ENCODE data around the gene CLEC16A.
"Not testable (repeated sequence)": the region's sequence is repeated elsewhere in the genome, so short reads cannot be mapped to it uniquely, and the experiment has no call there.

Gene CLEC16A

DNA sequence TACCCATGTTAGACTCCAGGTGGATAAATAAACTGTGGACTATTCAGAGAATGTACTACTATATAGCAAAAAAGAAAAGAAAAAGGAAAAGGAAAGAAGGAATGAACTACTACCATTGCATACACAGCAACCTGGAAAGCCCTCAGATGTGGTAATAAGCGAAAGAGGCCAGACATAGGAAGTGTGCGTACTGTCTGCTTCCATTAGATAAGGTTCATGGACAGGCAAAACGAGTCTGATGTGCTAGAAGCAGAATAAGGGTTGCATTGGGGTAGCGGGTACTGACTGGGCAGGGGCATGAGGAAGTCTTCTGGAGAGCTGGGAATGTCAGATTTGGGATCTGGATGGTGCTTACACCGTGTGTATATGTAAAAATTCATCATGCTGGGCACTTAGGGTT, 21.8 kb downstream of the CLEC16A start:
- no peak for DNase-seq (ENCODE audit: low read depth)

- DNase-seq (ENCODE audit: low read depth) = not testable (repeated sequence)
These were observed 22.2 kb downstream of the CLEC16A start for GRCh38 chr16:10966559-10966958.

GRCh38 chr16:10967986-10968385, 23.6 kb downstream of the CLEC16A start:
- DNase-seq (ENCODE audit: low read depth) = no peak

DNA sequence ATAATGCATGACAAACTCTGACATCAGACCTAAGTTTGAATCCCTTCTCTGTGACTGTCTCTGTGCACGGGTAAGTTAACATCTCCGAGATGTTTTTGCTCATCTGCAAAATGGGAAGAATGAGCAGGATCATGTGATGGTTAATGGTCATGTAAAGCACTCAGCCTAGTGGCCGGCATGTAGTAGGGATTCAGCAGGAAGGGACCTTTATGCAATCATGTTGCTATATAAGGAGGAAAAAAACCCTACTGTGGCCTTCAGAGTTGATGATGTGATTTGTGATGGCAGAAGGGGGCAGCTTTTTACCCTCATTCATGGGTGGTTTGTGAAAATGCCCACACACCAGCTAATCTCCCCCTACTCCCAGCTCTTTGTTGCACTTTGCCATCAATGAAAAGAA, 24.1 kb downstream of the CLEC16A start:
- no peak for DNase-seq (ENCODE audit: low read depth)

DNA sequence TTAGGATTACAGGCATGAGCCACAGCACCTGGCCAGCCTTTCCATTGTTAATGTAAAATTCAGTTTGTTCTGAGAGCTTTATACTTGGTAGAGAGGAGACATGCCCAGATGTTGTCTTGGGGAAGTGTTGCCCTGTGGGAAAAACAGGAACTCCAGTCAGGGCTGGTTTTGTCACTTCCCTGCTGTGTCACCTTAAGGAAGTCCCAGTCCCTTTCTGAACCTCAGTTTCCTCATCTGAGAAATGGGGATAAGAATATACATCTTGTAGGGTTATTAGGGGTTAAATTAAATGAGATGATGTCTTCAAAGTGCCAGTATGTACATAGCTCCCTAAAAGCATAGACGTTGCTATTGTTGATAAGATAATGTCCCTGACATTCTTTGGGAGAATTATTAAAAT, 25.3 kb downstream of the CLEC16A start:
- DNase-seq (ENCODE audit: low read depth) = no peak

DNA sequence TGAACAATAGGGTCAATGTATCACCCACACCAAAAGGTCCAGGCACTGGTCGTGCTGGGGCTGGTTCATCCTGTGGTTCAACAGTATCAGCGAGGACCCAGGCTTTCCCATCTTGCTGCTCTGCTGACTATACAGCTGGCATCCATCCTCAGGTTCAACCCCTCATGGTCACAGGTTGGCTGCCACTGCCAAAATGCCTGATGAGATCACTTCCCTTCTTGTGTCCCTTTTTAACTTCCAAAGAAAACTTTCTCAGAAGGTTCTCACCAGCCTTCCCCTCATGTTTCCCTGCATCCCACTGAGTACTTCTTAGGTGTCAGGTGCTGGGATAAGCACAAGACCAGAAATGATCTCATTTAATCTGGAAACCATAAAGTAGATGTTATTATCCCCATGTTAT, 25.7 kb downstream of the CLEC16A start:
- no peak for DNase-seq (ENCODE audit: low read depth)

GRCh38 chr16:10971560-10971961, 27.2 kb downstream of the CLEC16A start:
- DNase-seq (ENCODE audit: low read depth) = no peak

GRCh38 chr16:10972108-10972818, 27.9 kb downstream of the CLEC16A start:
- DNase-seq (ENCODE audit: low read depth) = no peak

DNA sequence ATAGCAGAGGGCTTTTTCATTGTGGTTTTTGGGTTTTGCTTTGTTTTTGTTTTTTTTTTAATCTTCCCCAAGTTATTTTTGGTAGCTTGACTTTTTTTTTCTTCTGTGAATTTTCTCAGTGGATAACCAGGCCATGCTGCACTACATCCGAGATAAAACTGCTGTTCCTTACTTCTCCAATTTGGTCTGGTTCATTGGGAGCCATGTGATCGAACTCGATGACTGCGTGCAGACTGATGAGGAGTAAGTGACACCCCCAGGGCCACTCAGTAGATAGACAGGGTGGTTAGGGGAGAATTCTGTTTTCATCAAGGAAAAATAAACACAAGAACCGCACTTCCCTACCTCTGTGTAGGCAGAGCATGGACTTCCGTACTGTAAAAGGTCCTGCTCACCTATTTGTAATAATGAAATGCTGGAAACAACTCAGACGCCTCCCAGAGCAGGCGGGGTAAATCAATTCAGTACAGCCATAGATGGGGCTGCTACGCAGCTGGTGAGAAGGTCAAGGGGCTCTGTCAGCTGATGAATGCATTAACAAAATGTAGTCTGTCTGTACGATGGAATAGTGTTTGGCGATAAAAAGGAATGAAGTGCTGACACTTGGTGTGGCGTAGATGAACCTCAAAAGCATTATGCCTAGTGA, 28.6 kb downstream of the CLEC16A start:
- DNase-seq (ENCODE audit: low read depth) = no peak

- no peak for DNase-seq (ENCODE audit: low read depth)
These were observed 32.3 kb downstream of the CLEC16A start for GRCh38 chr16:10976634-10977033.

DNA sequence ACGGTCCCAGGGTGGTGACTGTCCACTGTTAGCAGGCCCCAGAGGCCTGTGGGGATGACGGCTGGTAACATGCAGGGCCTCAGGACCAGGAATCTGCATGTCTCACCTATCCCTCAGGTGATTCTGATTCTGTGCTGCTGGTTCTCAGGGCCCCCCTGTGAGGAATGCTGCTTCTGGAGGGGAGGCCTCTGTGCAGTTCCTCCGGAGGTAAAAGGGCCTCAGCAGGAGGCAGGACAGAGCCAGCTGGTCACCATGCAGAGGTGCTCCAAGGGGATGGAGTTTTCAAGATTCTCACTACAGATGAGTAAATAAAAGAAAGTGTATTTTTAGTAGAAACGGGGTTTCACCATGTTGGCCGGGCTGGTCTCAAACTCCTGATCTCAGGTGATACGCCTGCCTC, 33.8 kb downstream of the CLEC16A start:
- no peak for DNase-seq (ENCODE audit: low read depth)

GRCh38 chr16:10978871-10979446, 34.6 kb downstream of the CLEC16A start:
- DNase-seq (ENCODE audit: low read depth) = no peak

DNA sequence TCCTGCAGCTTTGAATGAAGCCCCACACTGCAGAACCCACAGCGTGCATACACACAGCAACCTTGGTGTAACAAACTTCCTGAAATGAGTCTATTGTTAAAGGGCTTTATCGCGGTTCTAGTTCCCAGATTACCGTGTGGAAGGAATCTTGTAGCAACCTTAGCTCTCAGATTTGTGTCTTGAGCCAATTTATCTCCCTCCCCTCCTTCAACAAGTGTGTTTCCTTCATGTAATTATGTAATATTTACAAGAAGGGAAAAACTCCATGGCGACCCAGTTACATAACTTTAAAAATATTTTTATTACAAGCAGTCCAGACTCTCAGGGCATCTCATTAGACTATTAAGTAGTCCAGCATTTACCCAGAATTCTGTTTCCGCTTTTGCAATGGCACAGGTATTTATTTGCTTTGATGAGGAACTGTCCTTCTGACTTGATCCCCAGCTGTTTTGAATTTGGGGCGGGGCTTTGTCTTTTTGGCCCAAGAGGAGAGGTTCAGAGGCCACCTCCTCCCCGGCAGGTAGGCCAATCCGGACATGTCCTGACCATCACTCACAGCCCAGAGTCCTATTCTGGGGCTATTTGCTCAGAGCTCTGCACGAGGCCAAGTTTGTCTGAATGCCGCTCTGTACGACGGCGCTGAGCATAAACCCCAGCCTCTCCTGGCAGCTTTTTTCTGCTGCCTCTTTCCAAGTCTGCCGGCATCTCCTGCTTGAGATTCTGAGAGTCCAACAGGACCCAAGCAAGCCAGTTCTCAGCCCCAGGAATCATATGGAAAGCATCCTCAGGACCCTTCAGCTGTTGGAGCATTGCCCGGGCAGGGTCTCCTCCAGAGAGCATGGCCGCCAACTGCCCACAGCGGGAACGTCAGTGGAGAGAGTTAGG, 35.6 kb downstream of the CLEC16A start:
- DNase-seq (ENCODE audit: low read depth) = no peak

- DNase-seq (ENCODE audit: low read depth) = no peak
These were observed 36.4 kb downstream of the CLEC16A start for GRCh38 chr16:10980813-10981212.

DNA sequence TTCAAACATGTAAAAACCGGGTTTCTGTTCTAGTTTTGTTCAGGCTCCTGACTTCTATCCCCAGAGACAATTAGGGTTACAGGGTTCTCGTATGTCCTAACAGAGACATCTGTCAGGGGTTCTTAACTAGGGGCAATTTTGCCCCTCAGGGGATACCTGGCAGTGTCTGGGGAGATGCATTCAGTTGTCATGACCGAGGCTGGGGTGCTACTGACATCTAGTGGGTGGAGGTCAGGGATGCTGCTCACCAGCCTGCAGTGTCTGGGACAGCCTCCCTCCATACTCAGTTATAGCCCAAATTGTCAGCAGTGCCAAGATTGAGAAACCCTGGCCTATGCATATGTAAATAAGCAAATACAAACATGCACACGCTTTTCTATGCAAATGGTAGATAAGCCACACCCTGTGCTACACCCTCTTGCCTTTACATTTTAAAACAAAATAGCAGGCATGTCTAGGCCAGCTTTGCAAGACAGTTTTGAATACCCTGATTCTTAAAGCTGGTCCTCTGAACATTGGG, 37.4 kb downstream of the CLEC16A start:
- peak; percentile 55 for DNase-seq (ENCODE audit: low read depth)

DNA sequence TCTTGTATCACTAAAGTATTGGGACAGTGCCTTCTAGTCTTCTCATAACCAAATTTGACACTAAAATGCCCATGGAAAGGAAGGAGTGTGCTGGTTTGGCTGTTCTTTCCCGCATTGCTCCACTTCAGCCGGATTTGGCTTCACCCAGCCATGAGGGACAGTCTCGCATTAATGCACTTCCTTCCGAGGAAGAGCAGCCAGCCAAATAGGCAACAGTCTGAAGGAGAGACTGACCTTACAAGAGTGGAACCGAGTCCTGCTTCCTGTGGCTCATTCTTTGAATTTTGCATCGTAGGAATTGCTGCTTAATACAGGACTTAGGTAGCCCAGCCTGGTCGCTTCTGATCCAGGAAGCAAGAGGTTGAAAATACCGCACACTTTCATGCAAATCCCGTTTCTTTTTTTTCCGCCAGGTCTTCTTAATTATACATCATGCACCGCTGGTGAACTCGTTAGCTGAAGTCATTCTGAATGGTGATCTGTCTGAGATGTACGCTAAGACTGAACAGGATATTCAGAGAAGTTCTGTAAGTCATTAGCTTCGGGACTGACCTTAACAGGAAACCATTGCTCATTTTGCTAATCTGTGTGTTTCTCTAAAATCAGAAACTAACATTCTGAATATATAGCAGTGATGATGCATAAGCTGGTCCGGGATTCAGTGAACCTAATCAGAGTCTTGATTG, 38.2 kb downstream of the CLEC16A start:
- no peak for DNase-seq (ENCODE audit: low read depth)

DNA sequence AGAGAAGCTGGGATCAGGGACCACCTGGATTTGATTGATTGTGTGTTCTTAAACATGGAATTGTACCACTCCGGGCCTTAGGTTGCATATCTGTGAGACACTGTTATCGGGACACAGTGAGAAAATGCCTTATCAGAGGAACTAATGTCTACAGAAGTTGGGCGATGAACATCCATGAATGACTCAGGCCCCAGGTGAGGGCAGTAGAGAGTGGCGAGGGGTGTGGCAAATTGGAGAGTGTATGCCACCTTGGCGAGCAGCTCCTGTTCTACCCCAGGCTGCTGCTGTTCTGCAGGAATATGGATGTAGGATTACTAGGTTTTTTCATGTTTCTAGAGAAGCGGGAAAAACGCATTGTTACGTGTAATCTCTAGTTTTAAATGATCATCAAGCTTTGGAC, 38.8 kb downstream of the CLEC16A start:
- DNase-seq (ENCODE audit: low read depth) = no peak

- no peak for DNase-seq (ENCODE audit: low read depth)
These were observed 40.1 kb downstream of the CLEC16A start for GRCh38 chr16:10984509-10984908.

DNA sequence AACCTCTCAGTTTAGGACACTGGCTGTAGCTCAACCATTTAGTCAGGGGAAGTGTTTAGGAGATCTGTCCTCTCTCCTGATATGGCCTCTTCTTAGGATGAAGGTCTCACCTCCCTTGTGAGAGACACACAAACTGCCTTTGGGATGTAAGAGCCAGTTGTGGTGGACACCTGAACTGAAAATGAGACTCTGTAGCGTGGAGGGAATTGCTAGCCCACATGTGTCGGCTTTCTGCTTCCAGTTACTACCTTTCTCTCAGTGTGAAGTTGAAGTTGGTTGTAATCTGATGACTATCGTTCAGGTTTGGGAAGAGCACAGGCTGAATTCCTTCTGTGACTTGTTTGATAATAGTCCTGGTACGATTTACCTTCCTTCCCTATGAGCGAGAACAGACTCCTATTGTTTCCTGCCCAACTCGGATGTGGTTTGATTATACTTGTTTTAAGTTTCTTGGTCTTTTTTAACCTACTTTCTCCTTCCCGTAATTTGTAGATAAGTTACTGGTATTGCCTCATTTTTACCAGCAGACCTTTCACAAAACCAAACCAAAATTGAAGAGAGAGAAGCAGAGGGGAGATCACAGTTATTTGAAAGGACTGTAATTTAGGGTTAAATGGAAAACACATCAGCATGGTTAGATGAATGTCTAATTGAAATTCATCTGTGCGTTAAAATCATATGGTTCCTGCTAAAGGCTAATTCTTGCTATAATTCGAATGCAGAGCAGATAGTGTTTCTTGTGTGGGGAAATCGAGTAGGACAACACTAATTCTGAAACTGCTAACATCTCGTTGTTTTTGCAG, 43.2 kb downstream of the CLEC16A start:
- DNase-seq (ENCODE audit: low read depth) = no peak

- peak; percentile 78 for DNase-seq (ENCODE audit: low read depth)
These were observed 43.9 kb downstream of the CLEC16A start for GRCh38 chr16:10988164-10988803.
